NCI-H748 (cell line): ENCODE measurements around the gene CACNA2D4.

Source experiments
- DNase-seq: peaks from one replicate; lab custom pipeline; 2025; ENCODE audit not compliant: unreplicated experiment; lab: John Stamatoyannopoulos, UW

The CACNA2D4 gene

GRCh38 chr12:1744932-1745331, 173.5 kb downstream of the CACNA2D4 start:
- DNase-seq, result no peak
